ENCODE data around the gene RABL6. TPM values are rescaled to one million over a fixed set of nuclear protein-coding genes. Genes with fewer than 3 reads are reported as not detected.

Gene RABL6
- total RNA-seq, 2 experiments from 2014 or later: 46.4 to 48.5 TPM

GRCh38 chr9:136829412-136829811 lies 21.7 kb downstream of the RABL6 start:
- Mint-ChIP-seq H3K27ac (no peak overlapping the region), H3K27me3 (no peaks in the 10 kb centered on the region), H3K9me3 (no peaks in the 10 kb centered on the region), H3K4me3 (no peak overlapping the region), H3K36me3 (ENCODE audit: low read depth) (peaks cover 32% of the 10 kb centered on the region), H3K4me1 (ENCODE audit: low read depth) (no peaks in the 10 kb centered on the region)
- no peaks in the 10 kb centered on the region for H3K27me3 ChIP-seq (ENCODE audit: control insufficient read depth in 1 of 2, insufficient read depth in 2 of 2, low read length in 2 of 2)
- TF ChIP-seq CTCF (IDR thresholded peaks at IDR 0.05): no peak
- H3K36me3 ChIP-seq (ENCODE audit: insufficient read depth, low read length): peaks cover 48% of the 10 kb centered on the region
- intact Hi-C loops (cut with DNase I, micrococcal nuclease): no loop called here
- POLR2A ChIA-PET: no interaction called here
- no peaks in the 10 kb centered on the region for H3K4me1 ChIP-seq (ENCODE audit: insufficient read depth, low read length)
- DNase-seq (peak in 1 of 14 experiments; percentile 15), ATAC-seq (ENCODE audit: poor library complexity) (no peak)
- H3K4me3 ChIP-seq (ENCODE audit: low read length): no peak overlapping the region
- no peaks in the 10 kb centered on the region for H3K9me3 ChIP-seq (ENCODE audit: control insufficient read depth in 1 of 2, insufficient read depth in 1 of 2, low read length in 2 of 2)
- H3K27ac ChIP-seq (ENCODE audit: low read depth in 1 of 2, low read length in 2 of 2): no peak overlapping the region
- CTCF ChIA-PET: no interaction called here

DNA sequence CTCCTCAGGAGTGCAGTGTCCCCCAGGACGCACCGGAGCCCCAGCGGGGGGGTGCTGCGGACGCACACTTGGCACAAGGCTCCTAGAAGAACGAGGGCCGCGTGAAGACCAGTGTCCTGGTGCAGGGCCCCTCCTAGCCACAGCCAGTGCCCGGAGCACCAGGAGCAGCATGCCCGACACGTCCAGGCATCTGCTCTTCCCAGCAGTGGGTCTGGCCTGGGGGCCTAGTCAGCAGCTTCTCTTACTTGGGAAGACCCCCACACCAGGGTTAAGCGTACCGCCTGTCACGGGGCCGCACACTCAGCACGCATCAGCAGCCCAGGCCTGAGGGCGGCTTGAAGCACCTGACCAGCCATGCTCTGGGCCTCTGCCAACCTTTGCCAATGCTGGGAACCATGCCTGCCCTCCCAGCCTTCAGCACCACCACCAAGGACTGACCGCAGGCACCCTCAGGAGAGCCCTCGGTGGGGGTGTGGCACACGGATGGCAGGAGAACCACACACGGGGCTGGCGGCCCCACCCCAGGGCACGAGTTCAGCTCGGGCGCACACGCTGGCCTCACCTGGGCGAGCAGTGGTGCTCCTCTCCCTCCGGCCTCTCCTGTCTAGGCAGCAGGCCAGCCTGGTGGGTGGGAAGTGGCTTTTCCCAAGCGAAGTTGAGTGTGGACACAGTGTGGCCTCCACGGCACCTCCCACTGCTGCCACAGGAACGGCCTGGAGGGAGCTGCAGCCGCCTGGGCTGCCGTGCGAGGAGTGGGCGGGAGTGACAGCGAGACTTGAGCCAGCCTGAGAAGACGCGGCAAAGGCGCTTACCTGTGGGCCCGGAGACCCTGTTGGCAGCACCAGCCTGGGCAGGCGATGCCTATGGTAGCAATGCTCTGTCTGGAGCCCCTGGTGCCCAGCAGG lies 22.5 kb downstream of the RABL6 start:
- H3K4me1 Mint-ChIP-seq (ENCODE audit: low read depth): no peaks in the 10 kb centered on the region
- intact Hi-C loops (cut with DNase I, micrococcal nuclease): no loop called here
- no peaks in the 10 kb centered on the region for H3K9me3 ChIP-seq (ENCODE audit: control insufficient read depth in 1 of 2, insufficient read depth in 1 of 2, low read length in 2 of 2)
- H3K4me3 Mint-ChIP-seq: no peak overlapping the region
- H3K36me3 ChIP-seq (ENCODE audit: insufficient read depth, low read length): peaks cover 48% of the 10 kb centered on the region
- H3K27ac ChIP-seq (ENCODE audit: low read depth in 1 of 2, low read length in 2 of 2): no peak overlapping the region
- ATAC-seq (ENCODE audit: poor library complexity) (no peak), DNase-seq (peak in 1 of 14 experiments; percentile 18)
- no peaks in the 10 kb centered on the region for H3K9me3 Mint-ChIP-seq
- ChIA-PET CTCF (no interaction called here), POLR2A (no interaction called here)
- H3K36me3 Mint-ChIP-seq (ENCODE audit: low read depth): peaks cover 32% of the 10 kb centered on the region
- H3K4me1 ChIP-seq (ENCODE audit: insufficient read depth, low read length): no peaks in the 10 kb centered on the region
- no peaks in the 10 kb centered on the region for H3K27me3 Mint-ChIP-seq
- H3K27ac Mint-ChIP-seq: no peak overlapping the region
- no peak for TF ChIP-seq CTCF (IDR thresholded peaks at IDR 0.05)
- H3K4me3 ChIP-seq (ENCODE audit: low read length): no peak overlapping the region
- no peaks in the 10 kb centered on the region for H3K27me3 ChIP-seq (ENCODE audit: control insufficient read depth in 1 of 2, insufficient read depth in 2 of 2, low read length in 2 of 2)

GRCh38 chr9:136831002-136831719 lies 23.4 kb downstream of the RABL6 start:
- H3K4me3 Mint-ChIP-seq: no peak overlapping the region
- intact Hi-C loops (cut with DNase I, micrococcal nuclease): no loop called here
- no peaks in the 10 kb centered on the region for H3K9me3 Mint-ChIP-seq
- H3K4me1 Mint-ChIP-seq (ENCODE audit: low read depth): no peaks in the 10 kb centered on the region
- Histone ChIP-seq H3K36me3 (ENCODE audit: insufficient read depth, low read length) (peaks cover 43% of the 10 kb centered on the region), H3K27ac (ENCODE audit: low read depth in 1 of 2, low read length in 2 of 2) (no peak overlapping the region), H3K4me3 (ENCODE audit: low read length) (no peak overlapping the region), H3K9me3 (ENCODE audit: control insufficient read depth in 1 of 2, insufficient read depth in 1 of 2, low read length in 2 of 2) (no peaks in the 10 kb centered on the region), H3K4me1 (ENCODE audit: insufficient read depth, low read length) (no peaks in the 10 kb centered on the region), H3K27me3 (ENCODE audit: control insufficient read depth in 1 of 2, insufficient read depth in 2 of 2, low read length in 2 of 2) (no peaks in the 10 kb centered on the region)
- no peak for DNase-seq
- CTCF ChIA-PET: no interaction called here
- POLR2A ChIA-PET: no interaction called here
- H3K27ac Mint-ChIP-seq: no peak overlapping the region
- TF ChIP-seq CTCF (IDR thresholded peaks at IDR 0.05): no peak
- no peaks in the 10 kb centered on the region for H3K27me3 Mint-ChIP-seq
- no peak for ATAC-seq (ENCODE audit: poor library complexity)
- H3K36me3 Mint-ChIP-seq (ENCODE audit: low read depth): peaks cover 32% of the 10 kb centered on the region

Measured in CD4-positive, alpha-beta T cell (primary cell).